ENCODE measurements around the gene BRF1.

The BRF1 gene

GRCh38 chr14:105161309-105161708 lies 139.5 kb downstream of the BRF1 start:
- DNase-seq (ENCODE audit: low read depth in 3 of 3, low spot score in 1 of 3), result no peak

- DNase-seq (ENCODE audit: low read depth in 3 of 3, low spot score in 1 of 3), result no peak
These were observed 140.0 kb downstream of the BRF1 start for GRCh38 chr14:105160776-105161175.

GRCh38 chr14:105159344-105159743 lies 141.5 kb downstream of the BRF1 start:
- DNase-seq (ENCODE audit: low read depth in 3 of 3, low spot score in 1 of 3), result no peak
